Activated CD8-positive, alpha-beta memory T cell treated with anti-CD3 and anti-CD28 coated beads, Interleukin-2, amount 50 U/mL, for 48 hours (primary cell): ENCODE results near the gene NRARP.

Source experiments
- DNase-seq: peaks from one replicate; pipeline ENCODE4 v3.0.0-alpha.2; 2020

NRARP gene

DNA sequence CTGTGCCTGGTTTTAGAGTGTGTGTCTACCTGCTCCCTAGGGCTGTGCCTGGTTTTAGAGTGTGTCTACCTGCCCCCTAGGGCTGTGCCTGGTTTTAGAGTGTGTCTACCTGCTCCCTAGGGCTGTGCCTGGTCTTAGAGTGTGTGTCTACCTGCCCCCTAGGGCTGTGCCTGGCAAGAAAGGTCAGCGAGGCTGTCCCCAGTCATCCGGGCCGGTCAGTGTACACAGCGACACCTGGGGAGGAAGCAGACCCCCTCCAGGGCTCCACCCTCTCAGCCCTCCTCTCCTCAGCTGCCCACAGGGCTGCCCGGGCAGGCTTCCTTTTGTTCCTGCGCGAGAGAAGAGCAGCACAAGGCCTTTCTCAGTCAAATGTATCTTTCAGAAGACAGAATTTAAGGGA, 4.1 kb downstream of the NRARP start:
- DNase-seq, result no peak

DNA sequence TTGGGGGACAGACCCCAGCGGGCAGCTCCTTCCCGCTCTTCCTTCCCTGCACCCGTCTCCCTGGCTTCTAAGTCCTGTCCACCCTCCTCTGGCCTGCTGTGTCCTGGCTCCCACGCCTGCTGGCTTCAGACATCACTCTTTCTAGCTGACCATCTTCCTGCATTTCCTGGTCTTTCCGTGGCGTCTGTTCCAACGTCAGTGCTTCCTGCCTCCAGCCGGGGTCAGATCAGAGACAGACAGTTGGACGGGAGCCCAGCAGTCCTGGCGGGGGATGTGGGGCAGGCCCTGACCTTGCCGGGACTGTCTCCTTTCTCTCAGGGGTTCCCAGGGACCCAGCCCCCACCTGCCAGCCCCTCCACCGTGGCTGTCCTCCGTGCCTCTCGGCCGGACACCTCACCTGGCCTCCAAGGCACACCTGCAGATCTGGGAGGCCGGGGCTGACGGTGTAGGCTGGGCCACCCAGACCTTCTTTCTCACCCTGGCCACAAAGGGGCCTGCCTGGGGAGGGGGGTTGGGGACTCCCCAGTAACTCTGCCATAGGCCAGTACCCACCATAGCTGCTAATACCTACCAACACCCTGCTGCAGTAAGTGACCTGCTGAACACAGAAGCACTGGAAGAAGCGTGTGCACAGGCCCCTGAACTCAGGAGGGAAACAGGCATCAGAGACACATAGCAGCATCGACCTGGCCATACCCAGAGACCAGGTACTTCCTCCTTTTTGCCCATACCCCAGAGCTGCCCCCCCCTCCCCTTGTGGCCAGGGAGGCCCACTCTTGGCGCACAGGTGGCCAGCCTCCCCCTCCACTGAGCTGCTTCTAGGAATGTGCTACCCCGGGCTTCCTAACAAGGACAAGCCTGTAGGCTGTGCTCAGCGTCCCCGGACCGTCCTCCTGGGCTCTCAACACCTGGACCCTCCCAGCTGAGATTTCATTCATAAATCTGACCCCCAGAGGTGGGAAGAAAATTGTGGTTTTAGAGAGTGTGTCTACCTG, 5.1 kb downstream of the NRARP start:
- no peak for DNase-seq

DNA sequence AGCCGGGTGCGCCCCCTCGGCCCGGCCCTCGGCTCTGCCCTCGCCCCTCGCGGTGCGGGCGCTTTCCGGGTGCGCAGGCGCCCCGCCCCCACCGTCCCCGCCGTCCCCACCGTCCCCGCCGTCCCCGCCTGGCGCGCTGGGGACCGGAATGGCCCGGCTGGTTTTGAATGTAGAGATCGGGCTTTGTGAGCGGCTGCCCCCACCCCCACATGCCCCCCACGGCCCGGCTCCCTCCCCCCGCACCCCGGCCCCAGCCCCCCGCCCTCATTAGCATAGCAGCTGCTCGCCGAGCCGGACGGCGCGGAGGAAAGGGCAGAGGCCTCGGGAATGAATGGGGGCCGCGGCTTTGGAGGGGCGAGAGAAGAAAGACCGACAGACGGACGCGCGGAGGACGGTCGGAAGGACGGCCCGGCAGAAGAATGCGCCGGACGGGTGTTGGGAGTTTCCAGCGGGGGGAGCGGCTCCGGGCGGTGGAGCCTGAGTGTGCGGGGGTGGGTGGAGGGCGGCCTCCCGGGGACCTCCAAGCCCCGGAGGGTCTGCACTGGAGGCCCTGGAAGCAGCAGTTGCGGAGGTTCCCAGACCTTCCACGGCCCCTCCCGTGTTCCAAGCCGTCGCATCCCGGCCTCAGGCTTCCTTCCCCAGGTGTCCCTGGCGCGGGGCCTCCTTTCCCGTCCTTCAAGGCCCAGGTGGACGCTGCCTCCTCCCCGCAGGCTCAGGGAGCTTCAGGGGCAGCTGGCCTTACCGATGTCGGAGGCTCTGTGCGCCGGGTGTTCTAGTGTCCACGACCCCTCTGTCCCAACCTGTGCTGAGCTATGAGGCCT, 6.0 kb downstream of the NRARP start:
- no peak for DNase-seq

DNA sequence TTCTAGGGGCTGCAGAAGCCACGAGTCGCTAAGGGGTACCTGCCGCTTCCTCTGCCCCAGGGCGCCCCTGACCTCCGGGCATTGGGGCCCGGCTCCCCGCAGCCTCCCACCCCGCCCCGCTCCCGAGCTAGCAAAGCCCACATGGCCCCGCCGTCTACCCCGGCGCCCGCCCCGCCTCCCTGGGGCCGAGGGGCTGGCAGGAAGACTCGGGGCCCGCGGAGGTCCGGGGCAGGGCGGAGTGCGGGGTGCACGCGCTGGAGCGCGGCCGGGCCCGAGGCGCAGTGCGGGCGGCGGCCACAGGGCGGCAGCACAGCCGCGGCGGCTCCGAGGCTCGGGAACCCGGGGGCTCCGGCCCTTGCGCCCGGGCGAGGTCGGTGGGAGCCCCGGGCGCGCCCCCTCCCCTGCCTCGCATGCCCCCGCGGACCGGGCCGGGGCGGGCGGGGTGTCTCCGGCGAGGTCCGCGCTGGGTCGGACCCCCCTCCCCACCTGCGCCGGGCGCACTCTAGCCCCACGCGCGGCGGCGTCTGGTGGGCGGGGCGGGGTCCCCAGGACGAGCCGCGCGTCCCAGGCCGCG, 6.7 kb downstream of the NRARP start:
- DNase-seq, result peak; percentile 84

DNA sequence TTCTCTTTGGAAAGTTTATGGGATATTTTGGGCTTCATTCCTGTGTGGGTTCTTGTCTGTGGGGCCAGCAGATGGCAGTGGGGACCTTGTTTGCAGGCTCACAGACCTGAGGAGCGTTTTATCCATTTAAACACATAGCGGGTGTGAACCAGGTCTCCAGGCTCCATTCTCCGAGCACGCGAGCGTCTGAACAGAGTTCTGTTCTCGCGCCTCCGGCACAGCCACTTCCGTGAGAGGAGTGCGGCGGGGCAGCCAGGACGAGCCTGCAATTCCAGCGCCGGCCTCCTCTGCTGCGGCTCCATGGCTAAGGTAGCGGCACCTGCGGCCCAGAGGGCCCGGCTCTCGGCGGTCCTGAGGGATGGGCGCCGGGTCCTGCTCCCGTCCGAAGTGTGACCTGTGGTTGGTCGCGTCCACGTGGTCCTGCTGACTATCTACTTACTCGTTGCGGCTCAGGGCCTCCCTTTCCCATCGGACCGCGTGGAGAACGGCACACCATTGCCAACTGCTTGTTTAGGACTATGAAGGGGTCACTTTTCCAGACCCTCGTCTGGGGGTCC, 7.3 kb downstream of the NRARP start:
- peak; percentile 65 for DNase-seq

DNA sequence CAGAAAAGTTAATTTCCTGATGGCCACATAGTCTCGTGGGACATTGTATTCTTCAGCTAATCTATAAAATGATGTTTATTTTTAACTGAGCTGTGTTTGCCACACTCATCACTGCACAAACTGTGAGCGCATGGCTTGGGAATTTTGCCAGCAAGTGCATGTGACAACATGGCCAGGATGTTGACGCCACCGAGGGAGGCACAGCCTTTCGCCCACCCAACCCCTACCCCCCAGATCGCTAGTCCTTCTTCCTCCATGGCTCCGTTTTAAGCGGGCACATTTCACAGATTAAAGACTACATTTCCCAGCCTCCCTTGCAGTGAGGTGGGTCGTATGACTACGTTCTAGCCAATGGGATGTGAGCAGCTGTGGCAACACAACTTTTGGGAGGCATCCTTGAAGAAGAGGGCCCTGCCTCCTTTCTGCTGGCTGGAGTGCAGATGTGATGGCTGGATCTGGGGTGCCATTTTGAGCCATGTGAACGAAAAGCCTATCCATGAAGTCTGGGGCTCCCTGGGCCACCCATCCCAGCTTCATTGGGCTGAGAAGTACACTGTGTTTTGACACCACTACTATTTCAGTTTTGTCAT, 7.9 kb downstream of the NRARP start:
- DNase-seq, result no peak

DNA sequence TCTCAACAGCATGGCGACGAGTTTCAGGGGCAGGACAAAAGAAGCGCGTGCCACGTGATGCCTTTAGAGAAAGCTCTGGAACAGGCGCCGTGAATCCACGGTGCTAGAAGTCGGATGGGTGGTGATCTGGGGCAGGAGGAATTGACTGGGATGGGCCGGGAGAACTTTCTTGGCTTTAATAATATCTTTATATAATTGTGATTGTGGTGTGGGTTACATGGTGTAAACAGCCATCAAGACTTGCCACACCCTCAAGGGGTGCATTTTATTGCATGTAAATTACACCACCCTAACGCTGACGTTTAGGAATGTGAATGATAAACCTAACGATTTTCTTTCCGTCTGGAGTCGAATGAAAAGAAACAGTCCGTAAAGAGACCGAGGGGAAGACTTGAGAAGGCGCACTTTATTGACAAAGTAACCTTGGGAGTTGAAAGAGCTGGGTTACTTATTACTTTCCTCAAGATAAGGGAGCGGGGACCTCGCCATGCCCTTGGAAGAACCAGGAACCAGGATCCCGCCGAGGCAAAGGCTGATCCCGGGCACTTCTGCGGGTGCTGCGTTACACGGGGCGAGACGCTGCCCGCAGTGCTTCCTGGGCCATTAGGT, 8.5 kb downstream of the NRARP start:
- DNase-seq, result no peak

DNA sequence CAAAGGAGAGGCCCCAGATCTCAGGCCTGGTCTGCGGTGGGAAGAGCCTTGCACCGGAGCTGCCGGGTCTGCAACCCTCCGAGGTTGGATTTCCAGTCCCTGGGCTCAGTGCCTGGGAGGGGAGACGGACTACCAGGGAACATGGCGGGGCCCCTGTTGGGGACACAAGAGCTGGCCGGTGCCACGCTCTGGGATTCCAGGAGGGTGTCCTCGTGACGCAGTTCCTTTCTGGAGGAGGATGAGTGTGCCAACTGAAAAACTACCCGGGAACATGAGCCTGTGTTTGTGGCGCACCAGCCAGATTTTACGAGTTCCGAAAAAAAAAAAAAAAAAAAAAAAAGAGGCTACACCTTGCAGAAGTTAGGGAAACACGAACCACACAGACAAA, 9.0 kb downstream of the NRARP start:
- no peak for DNase-seq

DNA sequence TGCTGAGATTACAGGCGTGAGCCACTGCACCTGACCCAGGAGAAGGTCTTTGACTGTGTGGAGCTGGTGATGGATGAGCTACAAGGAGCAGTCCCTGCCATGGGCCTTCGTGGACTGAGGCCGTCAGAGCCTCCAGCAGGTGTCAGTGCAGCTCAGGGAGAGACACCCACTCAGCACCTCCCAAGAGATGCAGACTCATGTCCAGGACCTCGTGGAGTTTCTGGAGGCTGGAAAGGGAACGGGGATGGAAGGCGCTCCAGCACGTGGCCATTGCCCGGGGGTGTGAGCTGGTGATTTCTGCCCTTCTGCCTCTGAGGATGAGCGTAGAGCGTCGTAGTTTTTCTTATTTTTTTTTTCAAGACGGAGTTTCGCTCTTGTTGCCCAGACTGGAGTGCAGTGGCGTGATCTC, 15.1 kb downstream of the NRARP start:
- no peak for DNase-seq

DNA sequence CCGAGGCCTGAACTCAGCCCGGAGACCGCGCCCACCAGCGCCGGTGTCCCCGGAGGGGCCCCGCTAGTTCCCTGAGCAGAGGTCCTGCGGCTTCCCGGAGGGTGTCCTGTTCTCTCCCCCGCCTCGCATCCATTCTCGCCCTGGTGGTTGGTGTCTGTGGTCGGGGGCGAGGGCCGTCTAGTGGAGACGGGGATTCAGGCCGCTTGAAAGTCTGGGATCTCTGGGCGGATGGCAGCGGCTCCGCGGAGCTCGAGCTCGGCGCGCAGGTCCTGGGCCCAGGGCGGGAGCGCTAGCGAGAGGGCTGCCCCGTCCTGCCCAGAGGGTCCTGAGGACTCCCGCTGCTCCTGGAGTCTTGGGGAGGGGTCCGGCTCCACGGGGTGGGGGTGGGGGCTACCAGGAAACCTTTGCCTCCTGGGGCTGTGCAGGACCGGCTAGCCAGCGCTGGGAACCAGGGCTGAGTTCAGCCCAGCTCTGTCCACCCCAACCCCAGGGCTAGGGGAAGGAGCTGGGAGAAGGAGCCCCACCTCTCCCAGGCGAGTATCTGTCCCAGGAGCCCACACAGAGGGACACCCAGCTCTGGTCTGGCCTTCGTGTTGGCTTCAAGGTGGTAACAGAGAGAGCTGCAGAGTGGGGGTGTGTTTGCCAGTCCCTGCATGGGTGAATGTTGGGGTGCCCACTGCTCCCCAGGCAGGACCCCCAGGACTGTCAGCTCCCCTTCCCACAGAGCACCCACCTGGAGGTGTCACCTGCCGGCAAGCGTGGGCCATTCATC, 20.5 kb downstream of the NRARP start:
- no peak for DNase-seq

DNA sequence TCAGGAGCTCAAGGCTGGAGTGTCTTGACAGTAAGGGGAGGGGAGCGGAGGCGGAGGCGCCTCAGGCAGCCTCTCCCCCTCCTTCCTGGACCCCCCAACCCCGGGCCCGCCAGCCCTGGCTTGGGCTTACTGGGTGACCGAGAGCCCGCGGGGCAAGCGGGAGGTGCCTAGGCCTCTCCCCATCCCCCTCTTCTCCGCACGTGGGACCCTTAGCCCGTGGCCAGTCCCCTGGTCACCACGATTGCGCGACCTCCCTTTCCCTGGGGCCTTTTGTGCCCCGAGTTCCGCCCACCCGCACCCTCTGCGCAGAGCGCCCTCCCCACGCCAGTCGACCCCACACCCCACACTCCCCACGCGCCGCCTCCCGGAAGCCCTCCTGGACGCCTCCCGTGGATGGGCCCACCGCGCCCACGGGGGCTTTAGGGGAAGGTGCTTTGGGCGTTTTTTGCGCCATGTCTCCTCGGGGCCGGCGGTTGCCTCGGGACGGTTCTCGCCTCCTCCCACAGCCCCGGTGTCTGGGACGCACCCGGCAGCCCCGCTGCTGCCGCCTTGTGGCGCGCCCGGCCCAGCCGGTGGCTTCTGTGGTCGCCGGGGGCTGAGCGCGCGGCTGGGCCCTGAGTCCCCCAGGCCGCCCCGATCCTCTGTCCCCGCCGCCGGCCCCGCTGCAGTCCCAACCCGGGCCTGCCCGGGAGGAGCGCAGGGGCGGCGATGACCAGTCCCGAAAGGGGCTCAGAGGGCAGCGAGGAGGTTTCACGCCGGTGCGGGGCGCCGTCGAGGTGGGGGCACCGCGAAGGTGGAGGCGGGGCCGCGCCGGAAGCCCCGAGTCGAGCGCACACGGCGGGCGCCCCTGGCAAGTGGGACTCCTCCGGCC, 21.4 kb downstream of the NRARP start:
- no peak for DNase-seq

DNA sequence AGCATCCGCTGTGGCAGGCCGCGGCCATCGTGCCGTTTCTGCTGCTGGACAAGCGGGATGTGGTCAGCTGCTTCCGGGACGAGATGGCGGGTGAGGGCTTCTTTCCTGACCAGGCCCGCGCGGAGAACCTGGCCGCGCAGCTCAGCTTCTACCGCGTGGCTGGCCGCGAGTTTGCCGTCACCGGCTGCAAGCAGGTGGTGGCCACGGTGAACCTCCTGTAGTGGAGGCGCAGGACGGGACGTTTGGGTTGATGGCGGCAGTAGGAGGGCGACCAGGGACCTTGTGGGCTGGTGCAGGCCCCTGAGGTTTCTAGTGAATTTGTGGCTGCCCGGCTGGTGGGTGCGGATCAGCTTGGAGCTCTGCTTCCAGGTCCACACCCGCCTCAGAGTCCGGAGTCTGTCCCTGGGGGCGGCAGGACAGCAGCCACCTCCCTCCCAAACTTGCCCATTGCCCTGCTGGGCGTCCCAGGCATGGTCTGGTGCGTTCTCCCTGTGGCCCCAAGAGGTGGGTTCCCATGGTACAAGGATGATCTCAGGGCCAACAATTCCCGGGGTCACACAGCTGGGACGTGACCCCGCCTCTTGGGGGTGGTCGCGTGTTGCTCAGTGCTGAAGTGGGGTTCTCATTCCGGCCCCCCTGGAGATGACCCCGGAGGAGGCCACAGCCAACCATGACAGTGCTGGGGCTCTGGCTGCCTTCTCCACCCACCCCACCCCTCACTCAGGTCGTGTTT, 22.2 kb downstream of the NRARP start:
- DNase-seq, result no peak

DNA sequence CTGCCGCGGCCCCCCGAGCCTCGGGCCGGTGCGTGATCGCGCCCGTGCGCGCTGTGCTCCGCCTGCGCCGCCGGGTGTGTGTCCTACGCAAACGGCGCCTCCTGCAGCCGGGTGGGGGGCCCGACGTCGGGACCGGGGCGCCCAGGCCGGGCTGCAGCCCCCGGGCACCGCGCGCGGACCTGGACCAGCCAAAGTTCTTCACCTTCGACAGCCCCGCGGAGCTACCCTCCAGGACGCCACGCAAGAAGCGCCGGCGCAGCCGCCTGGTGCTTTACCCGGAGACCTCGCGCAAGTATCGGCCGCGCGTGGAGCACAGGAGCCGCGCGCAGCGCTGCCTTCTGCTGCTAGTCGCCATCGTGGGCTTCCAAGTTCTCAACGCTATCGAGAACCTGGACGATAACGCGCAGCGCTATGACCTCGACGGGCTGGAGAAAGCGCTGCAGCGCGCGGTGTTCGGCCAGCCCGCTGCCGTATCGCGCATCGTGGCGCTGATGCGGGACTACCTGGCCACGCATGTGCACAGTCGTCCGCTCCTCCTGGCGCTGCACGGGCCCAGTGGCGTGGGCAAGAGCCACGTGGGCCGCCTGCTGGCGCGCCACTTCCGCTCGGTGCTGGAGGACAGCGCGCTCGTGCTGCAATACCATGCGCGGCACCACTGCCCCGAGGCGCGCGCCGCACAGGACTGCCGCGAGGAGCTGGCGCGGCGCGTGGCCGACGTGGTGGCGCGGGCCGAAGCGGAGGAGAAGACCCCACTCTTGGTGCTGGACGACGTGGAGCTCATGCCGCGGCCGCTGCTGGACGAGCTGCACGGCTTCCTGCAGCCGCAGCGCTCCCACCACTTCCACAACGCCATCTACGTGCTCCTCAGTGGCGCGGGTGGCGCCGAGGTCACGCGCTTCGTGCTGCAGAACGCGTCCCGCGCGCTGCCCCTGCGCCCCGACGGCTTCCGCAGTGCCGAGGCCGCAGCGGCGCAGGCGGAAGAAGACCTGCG, 23.1 kb downstream of the NRARP start:
- no peak for DNase-seq

DNA sequence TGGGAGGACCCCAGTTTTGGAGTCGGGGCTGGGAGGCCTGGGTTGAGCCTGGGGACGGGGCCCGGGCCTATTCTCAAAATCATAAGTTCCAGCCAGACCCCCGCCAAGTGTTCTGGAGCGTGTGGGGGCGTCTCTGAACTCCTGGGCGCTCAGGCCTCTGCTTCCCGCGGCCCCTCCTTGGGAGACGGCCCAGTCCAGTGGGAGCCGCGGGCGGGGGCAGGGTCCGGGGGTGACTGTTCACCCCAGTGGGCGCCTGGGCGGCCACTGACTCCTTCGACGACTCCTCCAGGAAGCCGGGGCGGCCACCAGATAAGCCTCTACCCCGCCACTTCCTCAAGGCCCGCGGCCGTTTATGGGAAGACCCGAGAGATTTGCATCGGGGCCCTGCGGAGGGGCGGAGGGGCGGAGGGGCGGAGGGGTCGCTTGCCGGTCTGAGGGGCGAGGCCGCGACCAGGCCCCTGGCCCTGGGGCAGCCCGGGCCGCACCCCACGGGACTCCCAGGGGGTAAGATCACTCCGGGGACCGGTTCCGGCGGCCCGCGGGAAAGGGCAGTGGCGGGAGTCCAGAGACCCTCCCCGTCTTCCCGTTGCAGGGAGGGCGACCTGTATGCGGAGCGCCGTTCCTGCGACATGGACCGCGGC, 23.9 kb downstream of the NRARP start:
- no peak for DNase-seq

DNA sequence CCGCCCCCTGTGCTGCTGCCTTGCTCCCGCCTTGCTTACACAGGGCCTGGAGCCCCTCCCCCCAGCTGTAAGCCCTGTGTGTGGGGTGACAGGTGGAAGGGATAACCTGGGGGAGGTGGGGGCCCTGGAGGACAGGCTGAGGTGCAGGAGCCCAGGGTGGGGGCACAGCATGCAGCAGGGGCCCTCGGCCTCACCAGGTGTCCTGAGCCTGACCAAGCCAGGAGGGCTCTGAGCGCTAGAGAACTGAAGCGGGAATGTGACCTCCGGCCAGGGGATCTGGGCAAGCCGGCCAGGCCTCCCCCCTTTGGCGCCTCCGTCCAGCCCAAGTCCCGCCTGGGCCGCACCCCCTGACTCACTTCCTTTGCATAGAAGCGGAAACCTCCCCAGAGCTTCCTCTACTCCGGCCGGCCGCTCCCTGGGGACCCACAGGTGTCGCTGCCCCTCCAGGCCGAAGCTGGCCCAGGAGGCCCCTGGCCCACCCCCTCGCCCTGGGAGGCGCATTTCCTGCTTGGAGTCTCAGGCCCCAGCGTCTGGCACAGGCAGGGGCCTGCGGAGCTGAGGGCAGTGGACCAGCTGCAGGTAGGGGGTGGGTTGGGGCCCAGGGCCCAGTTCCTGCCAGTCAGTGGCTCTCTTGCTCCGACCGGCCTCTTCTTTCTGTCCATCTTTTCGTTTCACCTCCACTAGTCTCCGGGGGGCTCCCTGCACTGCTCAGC, 24.6 kb downstream of the NRARP start, which contains the start of gene TOR4A:
TSS of gene TOR4A (plus strand) at position 398 of the 713 bp plus-strand sequence. CDS start 964 bp downstream, outside the sequence.
- peak; percentile 82 for DNase-seq

DNA sequence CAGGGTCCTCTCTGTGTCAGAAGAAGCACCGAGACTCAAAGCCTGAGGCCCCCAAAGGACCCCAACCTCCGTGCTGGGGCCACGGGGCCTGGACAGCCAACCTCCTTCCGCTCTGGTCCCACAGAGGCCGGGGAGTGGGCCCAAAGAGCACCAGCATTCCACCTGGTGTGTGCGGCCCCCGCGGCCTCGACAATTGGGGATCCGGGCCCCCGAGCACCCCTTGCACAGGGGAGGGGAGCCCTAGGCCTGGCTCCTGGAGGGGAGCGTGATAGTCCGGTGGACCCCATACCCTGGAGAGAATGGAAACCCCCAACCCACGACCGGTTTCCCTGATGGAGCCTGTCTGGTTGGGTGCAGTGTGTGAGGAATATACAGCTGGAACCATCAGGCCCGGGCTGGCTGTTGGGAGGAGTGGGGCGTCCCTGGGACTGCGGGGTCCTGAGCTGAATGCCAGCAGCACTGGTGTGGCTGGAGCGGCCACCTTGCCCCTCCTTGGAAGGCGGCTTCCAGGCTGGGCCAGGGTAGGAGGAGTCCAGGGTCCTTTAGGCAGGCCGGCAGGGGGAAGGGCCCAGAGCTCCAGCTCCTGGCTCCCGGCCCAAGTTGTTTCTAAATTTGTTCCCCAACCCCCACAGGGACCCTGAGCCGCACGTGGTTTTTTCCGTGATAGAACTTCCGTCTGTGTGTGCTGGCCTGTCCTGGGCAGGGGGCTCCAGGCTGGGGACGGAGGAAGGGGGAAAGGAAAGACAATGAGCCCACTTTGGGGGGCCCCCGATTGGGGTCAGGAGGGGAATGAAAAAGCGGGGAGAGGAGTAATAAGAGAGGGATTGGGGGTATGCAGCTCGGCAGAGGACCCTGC, 25.4 kb downstream of the NRARP start:
- no peak for DNase-seq
